GM21381 (cell line): Measurements from ENCODE around the gene PAX7.

ENCODE experiments used
- ATAC-seq: cut with Tn5 transposase; IDR thresholded peaks from one replicate; pipeline ENCODE4 v1.9.1; 2021; ENCODE audit warnings: mild to moderate bottlenecking, moderate library complexity; ENCODE audit not compliant: unreplicated experiment

PAX7 gene

DNA sequence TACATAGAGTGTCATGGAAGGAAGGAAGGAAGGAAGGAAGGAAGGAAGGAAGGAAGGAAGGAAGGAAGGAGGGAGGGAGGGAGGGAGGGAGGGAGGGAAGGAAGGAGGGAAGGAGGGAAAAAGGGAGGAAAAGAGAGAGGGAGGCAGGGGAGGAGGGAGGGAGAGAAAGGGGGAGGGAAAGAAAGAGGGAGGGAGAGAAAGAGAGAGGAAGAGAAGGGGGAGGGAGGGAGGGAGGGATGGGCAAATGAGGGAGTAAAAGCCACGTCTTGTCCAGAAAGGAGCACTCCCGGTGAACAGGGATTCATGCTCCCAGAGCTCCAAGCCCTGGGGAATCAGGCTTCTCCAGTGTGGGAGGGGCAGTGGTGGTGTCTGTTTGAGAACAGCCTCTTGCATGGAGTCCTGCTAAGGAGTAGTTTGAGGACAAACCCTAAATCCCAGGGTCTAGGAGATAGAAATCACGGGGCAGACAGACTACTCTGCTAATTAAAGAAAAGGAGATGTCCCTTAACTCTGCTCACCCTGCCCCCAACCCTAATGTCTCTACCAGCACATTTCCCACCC is 157.3 kb downstream of the PAX7 start:
- ATAC-seq = no peak

DNA sequence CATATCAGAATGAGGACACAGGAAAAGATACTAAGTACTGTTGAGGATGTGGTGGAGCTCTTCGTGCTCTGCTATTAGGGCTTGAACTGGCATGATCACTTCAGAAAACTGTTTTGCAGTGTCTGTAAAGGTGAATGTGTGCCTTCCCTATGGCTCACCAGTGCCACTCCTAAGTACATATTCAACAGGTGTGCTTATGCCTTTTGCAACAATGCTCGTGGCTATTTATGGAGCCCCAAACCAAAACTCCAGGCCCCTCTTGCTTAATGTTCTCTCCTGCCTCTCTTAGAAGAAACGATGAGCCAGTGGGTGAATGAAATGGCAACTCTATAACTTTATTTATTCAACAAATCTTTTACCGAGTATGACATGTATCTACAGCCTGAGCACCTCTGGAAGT is 158.6 kb downstream of the PAX7 start:
- no peak for ATAC-seq

DNA sequence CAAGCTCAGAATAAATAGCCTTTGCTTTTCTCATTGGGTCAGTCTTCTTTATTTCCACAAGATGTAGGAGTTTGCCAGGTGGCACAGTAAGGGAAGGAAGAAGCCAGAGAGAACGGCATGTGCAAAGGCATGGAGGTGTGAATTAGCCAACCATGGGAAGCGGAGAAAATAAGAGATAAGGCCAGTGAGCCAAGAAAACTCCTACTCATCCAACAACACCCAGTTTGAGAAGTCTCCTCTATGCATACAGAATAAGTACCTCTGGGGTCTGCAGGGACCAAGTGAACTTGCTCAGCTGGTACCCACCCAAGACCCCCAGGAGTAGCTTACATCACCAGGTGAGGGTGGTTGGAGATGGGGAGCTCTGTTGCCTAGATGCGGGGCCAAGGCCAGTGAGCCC is 162.1 kb downstream of the PAX7 start:
- ATAC-seq = no peak

GRCh38 chr1:18793164-18793563 is 162.5 kb downstream of the PAX7 start:
- no peak for ATAC-seq

GRCh38 chr1:18794051-18794450 is 163.4 kb downstream of the PAX7 start:
- ATAC-seq = no peak

DNA sequence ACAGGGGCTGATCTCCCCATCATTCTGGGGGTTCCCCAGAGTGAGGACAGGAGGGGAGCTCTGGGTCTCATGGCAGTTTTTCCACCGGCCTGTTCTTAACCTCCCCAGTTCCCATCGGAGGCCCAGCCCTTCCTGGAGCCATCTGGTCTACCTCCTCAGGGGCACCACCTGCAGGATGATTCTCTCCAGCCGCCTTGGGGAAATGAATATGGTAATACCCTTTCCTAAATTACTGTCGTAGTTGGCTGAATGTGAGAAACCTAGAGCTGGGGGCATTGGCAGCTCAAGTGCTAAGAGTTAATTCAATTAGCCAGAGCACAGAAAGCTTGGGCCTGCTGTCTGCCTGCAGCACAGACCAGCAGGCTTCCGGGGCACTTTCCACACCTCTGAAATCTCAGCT is 163.9 kb downstream of the PAX7 start:
- ATAC-seq = no peak

DNA sequence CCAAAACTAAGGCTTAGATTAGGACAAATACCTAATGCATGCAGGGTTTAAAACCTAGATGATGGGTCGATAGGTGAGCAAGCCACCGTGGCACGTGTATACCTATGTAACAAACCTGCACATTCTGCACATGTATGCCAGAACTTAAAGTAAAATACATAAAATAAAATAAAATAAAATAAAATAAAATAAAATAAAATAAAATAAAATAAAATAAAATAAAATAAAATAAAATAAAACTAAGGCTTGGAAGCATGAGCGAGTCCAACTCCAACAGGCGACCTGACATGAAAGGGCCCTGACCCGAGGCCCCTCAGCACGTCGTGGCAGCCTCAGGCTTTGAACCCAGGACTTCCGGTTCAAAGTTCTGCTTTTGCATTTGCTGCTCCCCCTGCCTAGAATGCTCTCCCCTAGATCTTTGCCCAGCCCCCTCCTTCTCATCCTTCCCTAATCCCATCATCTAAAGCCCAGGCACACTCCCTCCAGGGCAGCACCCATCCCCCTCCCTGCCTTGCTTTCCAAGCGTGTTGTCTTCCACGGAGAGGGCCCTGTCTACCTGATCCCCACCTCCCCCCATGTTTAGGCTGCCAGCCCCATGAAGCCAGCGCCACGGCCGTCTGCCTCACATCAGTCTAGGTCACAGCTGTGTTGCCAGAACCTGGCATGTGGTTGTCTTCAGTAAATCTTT is 164.5 kb downstream of the PAX7 start:
- no peak for ATAC-seq

GRCh38 chr1:18796950-18797349 is 166.3 kb downstream of the PAX7 start:
- ATAC-seq = no peak
